ENCODE measurements around the gene CD80. TPM values are rescaled to one million over a fixed set of nuclear protein-coding genes. Genes with fewer than 3 reads are reported as not detected.
A peak's percentile ranks its signal among the peaks of the same experiment; 100 is the strongest.

Gene CD80
- total and polyA plus RNA-seq, 10 of the 15 experiments (the other 5 are each of a cell fraction or from before 2014, with no cell fraction given), result 41.4 to 137 (median 58.1) TPM

DNA sequence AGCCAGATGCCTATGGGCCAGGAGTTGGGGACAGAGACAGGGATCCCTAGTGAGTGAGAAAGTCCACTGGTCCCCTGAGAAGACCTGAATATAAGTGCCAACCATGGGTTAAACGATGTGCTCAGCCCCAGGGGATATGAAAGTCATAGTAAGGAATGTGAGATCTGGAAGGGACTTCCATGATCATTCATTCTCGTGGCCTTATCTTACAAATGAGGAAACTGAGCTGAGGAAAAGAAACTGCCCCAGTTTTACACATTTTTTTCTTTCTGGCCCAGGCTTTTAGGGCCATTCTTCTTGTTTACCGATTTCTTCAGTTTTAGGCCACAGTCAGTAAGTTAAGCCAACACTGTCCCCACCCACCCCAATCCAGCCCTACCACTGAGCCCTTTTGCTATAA, 11.1 kb downstream of the CD80 start:
- peaks cover 34% of the 10 kb centered on the region for H3K4me1 ChIP-seq (ENCODE audit: control insufficient read depth, insufficient read depth, low read length)
- BruUV-seq (replicated peaks), result no TSS peak
- H3K36me3 ChIP-seq (ENCODE audit: control insufficient read depth in 2 of 2, insufficient read depth in 2 of 2, low read length in 1 of 2), result peaks cover 3 to 39% of the 10 kb centered on the region in 2 experiments
- RAD21 ChIA-PET (ENCODE audit: unreplicated experiment), result no interaction called here
- no peak for FAIRE-seq
- no peak overlapping the region for H3K9ac ChIP-seq (ENCODE audit: control insufficient read depth, insufficient read depth, low read length)
- in situ Hi-C loops (cut with MboI) (no loop called here), intact Hi-C loops (cut with micrococcal nuclease; ENCODE audit: unreplicated experiment) (no loop called here)
- no peak for DNase-seq (ENCODE audit: low read depth, low spot score)
- no peak for ATAC-seq
- H3K27me3 ChIP-seq (replicated peaks in 1 of 2; ENCODE audit: control insufficient read depth in 2 of 2, insufficient read depth in 2 of 2, low read length in 1 of 2), result no peaks in the 10 kb centered on the region
- POLR2A ChIA-PET, result interaction anchor here (1.5 kb wide), 1 partner anchor 48 kb away, joined by 4 read pairs; no protein-coding TSS in a partner anchor
- no peaks in the 10 kb centered on the region for H4K20me1 ChIP-seq (ENCODE audit: control insufficient read depth, insufficient read depth)
- no peaks in the 10 kb centered on the region; the same call in 1 of the 3 replicates for H3K9me3 ChIP-seq (replicated peaks; ENCODE audit: control insufficient read depth, insufficient read depth, low read length)
- H3K4me3 ChIP-seq, result no peak overlapping the region
- 2% methylated on average over 3 of the region's 3 CpGs for WGBS (ENCODE audit: insufficient coverage, insufficient replicate concordance, low lambda C conversion rate, missing lambda C conversion rate)
- peak overlapping the region; percentile 22; the same call in 1 of the 2 replicates for H3K4me2 ChIP-seq (ENCODE audit: control insufficient read depth, insufficient read depth)
- H2AFZ ChIP-seq (ENCODE audit: control insufficient read depth, low read depth, low read length), result no peak overlapping the region
- CTCF ChIA-PET, result interaction anchor here (0.6 to 4.4 kb wide), 3 partner anchors 11 to 732 kb away, joined by 3 to 31 read pairs (median 6); partner anchors contain the start of gene CD80
- H3K27ac ChIP-seq (ENCODE audit: control insufficient read depth, insufficient read depth), result peak overlapping the region; percentile 29
- SMC1A ChIA-PET (ENCODE audit: uncharacterized antibody, unreplicated experiment), result interaction anchor here (1.0 to 3.7 kb wide), 5 partner anchors 10 to 133 kb away, joined by 3 to 17 read pairs (median 5); partner anchors contain the start of gene COX17
- TF ChIP-seq GATAD2B (conservative IDR thresholded peaks at IDR 0.05; ENCODE audit: low read depth) (no peak), ESRRA (IDR thresholded peaks at IDR 0.05; ENCODE audit: low read length) (no peak), POU2F2 (IDR thresholded peaks at IDR 0.05; ENCODE audit: borderline replicate concordance, low read depth, low read length) (no peak), MAX (IDR thresholded peaks at IDR 0.05; ENCODE audit: low read depth, low read length) (no peak), TBL1XR1 (IDR thresholded peaks at IDR 0.05; ENCODE audit: low read depth, low read length) (no peak), SP1 (IDR thresholded peaks at IDR 0.05; ENCODE audit: low read depth, low read length) (no peak), STAT1 (conservative IDR thresholded peaks at IDR 0.05) (no peak), JUNB (IDR thresholded peaks at IDR 0.05) (no peak), BCL3 (IDR thresholded peaks at IDR 0.05; ENCODE audit: borderline replicate concordance, insufficient read depth, low read depth, low read length, poor library complexity, severe bottlenecking) (no peak)
- peaks cover 88% of the 10 kb centered on the region for H3K79me2 ChIP-seq (ENCODE audit: control insufficient read depth, insufficient read depth, low read length)
